ENCODE data around the gene IL1RAPL2.

DNA sequence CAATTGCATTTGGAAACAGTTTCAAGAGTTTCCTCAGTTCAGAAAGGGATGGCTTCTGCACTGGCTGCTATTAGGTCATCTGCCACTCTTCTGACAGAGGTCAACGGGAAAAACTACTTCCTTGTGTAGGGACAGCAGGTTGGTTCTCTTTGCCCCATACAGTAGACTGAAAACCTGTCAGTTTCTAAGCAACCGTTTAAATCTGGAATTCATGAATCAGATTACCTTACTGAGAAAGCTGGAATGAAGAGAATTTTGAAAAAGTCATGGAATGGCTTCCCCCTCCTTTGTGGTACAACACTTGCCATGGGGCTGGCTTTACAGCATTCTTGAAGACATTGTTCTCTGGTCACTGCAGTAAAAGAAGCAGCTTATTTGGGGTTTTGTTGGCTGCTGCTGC lies 240.3 kb downstream of the IL1RAPL2 start:
- no peak for TF ChIP-seq POLR2AphosphoS5 (IDR thresholded peaks at IDR 0.05)
- TF ChIP-seq, protein P1, sequence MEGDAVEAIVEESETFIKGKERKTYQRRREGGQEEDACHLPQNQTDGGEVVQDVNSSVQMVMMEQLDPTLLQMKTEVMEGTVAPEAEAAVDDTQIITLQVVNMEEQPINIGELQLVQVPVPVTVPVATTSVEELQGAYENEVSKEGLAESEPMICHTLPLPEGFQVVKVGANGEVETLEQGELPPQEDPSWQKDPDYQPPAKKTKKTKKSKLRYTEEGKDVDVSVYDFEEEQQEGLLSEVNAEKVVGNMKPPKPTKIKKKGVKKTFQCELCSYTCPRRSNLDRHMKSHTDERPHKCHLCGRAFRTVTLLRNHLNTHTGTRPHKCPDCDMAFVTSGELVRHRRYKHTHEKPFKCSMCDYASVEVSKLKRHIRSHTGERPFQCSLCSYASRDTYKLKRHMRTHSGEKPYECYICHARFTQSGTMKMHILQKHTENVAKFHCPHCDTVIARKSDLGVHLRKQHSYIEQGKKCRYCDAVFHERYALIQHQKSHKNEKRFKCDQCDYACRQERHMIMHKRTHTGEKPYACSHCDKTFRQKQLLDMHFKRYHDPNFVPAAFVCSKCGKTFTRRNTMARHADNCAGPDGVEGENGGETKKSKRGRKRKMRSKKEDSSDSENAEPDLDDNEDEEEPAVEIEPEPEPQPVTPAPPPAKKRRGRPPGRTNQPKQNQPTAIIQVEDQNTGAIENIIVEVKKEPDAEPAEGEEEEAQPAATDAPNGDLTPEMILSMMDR (IDR thresholded peaks at IDR 0.05) = no peak
- no peak for TF ChIP-seq EP300 (IDR thresholded peaks at IDR 0.05; ENCODE audit: low read depth)

Measured in transverse colon (tissue), 4 donors.